B cell (primary cell): ENCODE data around the gene TDRD6. TPM values are rescaled to one million over a fixed set of nuclear protein-coding genes. Genes with fewer than 3 reads are reported as not detected.

ENCODE experiments used
- ATAC-seq: fragments of 200-7000 bp; cut with Tn5 transposase; one replicate; pipeline ENCODE4 v1.10.0; 2021; ENCODE audit warnings: low read depth, mild to moderate bottlenecking, moderate number of reproducible peaks, moderate library complexity
- CTCF ChIA-PET: fragments of 350-600 bp; sonication (Branson Sonifier 250); formaldehyde crosslinking; loops from one replicate; lab custom pipeline; 2021; ENCODE audit warnings: antibody characterized with exemption, inconsistent platforms; lab: Charles Lee
- POLR2A ChIA-PET: fragments of 350-600 bp; sonication (Branson Sonifier 250); formaldehyde crosslinking; loops from one replicate; lab custom pipeline; 2021; ENCODE audit warnings: antibody characterized with exemption; lab: Charles Lee
- DNase-seq: peaks from one replicate; pipeline ENCODE4 v3.0.0; 2013
- H2AFZ ChIP-seq: 2 replicates; pipeline ENCODE4 v1.6.1; 2012; ENCODE audit warnings: mild to moderate bottlenecking, low read depth, low read length; ENCODE audit not compliant: insufficient read depth, poor library complexity, severe bottlenecking
- H3K27ac ChIP-seq, 2 donors: 1 replicate in 1 of 2; 2 replicates in 1 of 2; pipeline ENCODE4 v1.5.1; 2012 to 2013; ENCODE audit warnings: low read length in 2 of 2, mild to moderate bottlenecking in 2 of 2, moderate library complexity in 1 of 2
- H3K27me3 ChIP-seq, 4 experiments: fragments of 200-600 bp in 1 of 4; sonication (generic) in 1 of 4; replicated peaks in 1 of 4; 1 replicate in 2 of 4; 2 replicates in 2 of 4; pipeline versions ENCODE4 v1.6.1 to v1.7.0; 2013 to 2016; ENCODE audit warnings: low read length in 3 of 4, mild to moderate bottlenecking in 2 of 4, mixed read lengths in 1 of 4, moderate library complexity in 1 of 4; ENCODE audit not compliant: insufficient read depth in 4 of 4, control insufficient read depth in 3 of 4; ENCODE audit errors: control extremely low read depth in 1 of 4
- H3K36me3 ChIP-seq, 2 experiments: replicated peaks in 1 of 2; 1 replicate in 1 of 2; 2 replicates in 1 of 2; pipeline versions ENCODE4 v1.6.1 to v1.7.1; 2013; ENCODE audit warnings: low read length in 1 of 2; ENCODE audit not compliant: insufficient read depth in 2 of 2, control insufficient read depth in 1 of 2; ENCODE audit errors: control extremely low read depth in 1 of 2, extremely low read depth in 1 of 2
- H3K4me1 ChIP-seq, 2 donors: fragments of 200-600 bp in 1 of 2; sonication (generic) in 1 of 2; 1 replicate in 1 of 2; 2 replicates in 1 of 2; pipeline versions ENCODE4 v1.5.1 to v1.6.1; 2013 to 2017; ENCODE audit warnings: low read length in 2 of 2; ENCODE audit not compliant: control insufficient read depth in 2 of 2, insufficient read depth in 2 of 2
- H3K4me2 ChIP-seq: replicated peaks from 2 replicates; pipeline ENCODE3; 2012; ENCODE audit warnings: mild to moderate bottlenecking, low read depth, low read length; ENCODE audit not compliant: poor library complexity, severe bottlenecking
- H3K4me3 ChIP-seq, 5 experiments: fragments of 200-600 bp in 1 of 5; sonication (generic) in 1 of 5; 1 replicate in 3 of 5; 2 replicates in 2 of 5; pipeline versions ENCODE4 v1.5.1 to v1.7.0; 2011 to 2016; ENCODE audit warnings: low read length in 4 of 5, mild to moderate bottlenecking in 4 of 5, low read depth in 2 of 5, control low read depth in 1 of 5, moderate library complexity in 1 of 5; ENCODE audit not compliant: insufficient read depth in 1 of 5; ENCODE audit errors: control extremely low read depth in 1 of 5, extremely low read depth in 1 of 5
- H3K79me2 ChIP-seq: fragments of 200-600 bp; sonication (generic); one replicate; pipeline ENCODE4 v1.6.0; 2016; ENCODE audit warnings: low read length; ENCODE audit not compliant: control insufficient read depth, insufficient read depth
- H3K9ac ChIP-seq: fragments of 200-600 bp; sonication (generic); 2 replicates; pipeline ENCODE4 v1.6.1; 2017; ENCODE audit warnings: mild to moderate bottlenecking, low read length, moderate library complexity
- H3K9me3 ChIP-seq, 3 donors: one replicate each; pipeline versions ENCODE4 v1.6.1 to v1.7.1; 2013; ENCODE audit warnings: low read length in 2 of 3; ENCODE audit not compliant: control insufficient read depth in 2 of 3, insufficient read depth in 1 of 3; ENCODE audit errors: control extremely low read depth in 1 of 3
- H4K20me1 ChIP-seq: 2 replicates; pipeline ENCODE4 v1.6.0; 2012; ENCODE audit warnings: mild to moderate bottlenecking, low read length; ENCODE audit not compliant: insufficient read depth, control insufficient read depth, poor library complexity, severe bottlenecking
- H3K27ac Mint-ChIP-seq: one replicate; pipeline ENCODE4 v1.8.0; 2021; ENCODE audit warnings: mixed read lengths
- H3K27me3 Mint-ChIP-seq: one replicate; pipeline ENCODE4 v1.8.0; 2021; ENCODE audit warnings: mixed read lengths
- H3K4me1 Mint-ChIP-seq: one replicate; pipeline ENCODE4 v1.8.0; 2021; ENCODE audit warnings: mixed read lengths
- H3K4me3 Mint-ChIP-seq: one replicate; pipeline ENCODE4 v1.8.0; 2021; ENCODE audit warnings: mixed read lengths
- H3K9me3 Mint-ChIP-seq: one replicate; pipeline ENCODE4 v1.8.0; 2022; ENCODE audit warnings: mixed read lengths; ENCODE audit not compliant: insufficient read depth
- EZH2 ChIP-seq: IDR thresholded peaks from 2 replicates; pipeline ENCODE4 v1.6.1; 2012; ENCODE audit warnings: borderline replicate concordance, low read depth, mild to moderate bottlenecking, moderate library complexity, low read length; ENCODE audit not compliant: insufficient read depth, poor library complexity, severe bottlenecking
- WGBS: methylation state at CpG from one replicate; pipeline ENCODE4 v1.1.5; 2013; ENCODE audit warnings: missing lambda C conversion rate; ENCODE audit not compliant: insufficient coverage; 5-methylcytosine and 5-hydroxymethylcytosine counted together
- intact Hi-C: fragments of 100-400 bp; cut with micrococcal nuclease; formaldehyde crosslinking; loops from one replicate; pipeline ENCODE4 v1.10.0; 2022
- polyA plus RNA-seq: library from polyadenylated mRNA; depleted of rRNA; stranded (reverse); fragments of >200 nt; gene quantifications from 2 replicates; pipeline ENCODE4 v1.2.3, GENCODE V29; 2012
- total RNA-seq, 2 donors: library from RNA; stranded (reverse); fragments of 120-200 nt in 1 of 2; gene quantifications; 1 replicate in 1 of 2; 2 replicates in 1 of 2; pipeline versions ENCODE4 v1.2.3 to v1.2.4, GENCODE V29; 2013 to 2022
- TF ChIP-seq, protein P1 (sequence below): fragments of 200-600 bp; IDR thresholded peaks from one replicate; pipeline ENCODE4 v1.8.0; 2022; ENCODE audit warnings: antibody characterized with exemption, mild to moderate bottlenecking

Gene TDRD6
- total and polyA plus RNA-seq, 2 donors (not counting 1 experiment from before 2014, with no cell fraction given), result 0.01 TPM; not detected in 1

DNA sequence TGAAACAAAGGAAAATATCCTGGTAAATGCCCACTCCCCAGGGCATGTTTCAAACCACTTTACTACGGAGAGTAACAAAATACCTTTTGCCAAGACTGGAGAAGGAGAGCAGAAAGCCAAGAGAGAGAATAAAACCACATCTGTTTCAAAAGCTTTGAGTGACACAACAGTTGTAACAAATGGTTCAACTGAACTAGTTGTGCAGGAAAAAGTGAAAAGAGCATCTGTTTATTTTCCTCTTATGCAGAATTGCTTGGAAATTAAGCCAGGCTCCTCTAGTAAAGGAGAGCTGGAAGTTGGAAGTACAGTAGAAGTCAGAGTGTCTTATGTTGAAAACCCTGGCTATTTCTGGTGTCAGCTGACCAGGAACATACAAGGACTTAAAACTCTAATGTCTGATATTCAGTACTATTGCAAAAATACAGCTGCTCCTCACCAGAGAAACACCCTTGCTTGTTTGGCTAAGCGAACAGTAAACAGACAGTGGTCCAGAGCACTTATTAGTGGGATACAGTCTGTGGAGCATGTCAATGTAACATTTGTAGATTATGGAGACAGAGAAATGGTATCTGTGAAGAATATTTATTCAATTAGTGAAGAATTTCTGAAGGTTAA lies 2.6 kb downstream of the TDRD6 start:
- H3K4me3 ChIP-seq, result no peak overlapping the region
- no peaks in the 10 kb centered on the region for H3K9me3 Mint-ChIP-seq
- no peak overlapping the region for H3K4me2 ChIP-seq
- peaks cover 0 to 17% (median 0%) of the 10 kb centered on the region in 3 donors for H3K9me3 ChIP-seq
- ATAC-seq, result no peak
- H3K27ac ChIP-seq, result no peak overlapping the region
- no peaks in the 10 kb centered on the region for H3K4me1 Mint-ChIP-seq
- no peak overlapping the region for H2AFZ ChIP-seq
- H3K9ac ChIP-seq, result no peak overlapping the region
- ChIA-PET POLR2A (no interaction called here), CTCF (no interaction called here)
- H3K27ac Mint-ChIP-seq, result no peak overlapping the region
- H4K20me1 ChIP-seq, result no peaks in the 10 kb centered on the region
- H3K27me3 Mint-ChIP-seq, result peaks cover 4% of the 10 kb centered on the region
- H3K4me3 Mint-ChIP-seq, result no peak overlapping the region
- DNase-seq, result no peak
- WGBS, result no CpG with 5 or more reads among the region's 2 CpGs
- TF ChIP-seq, protein P1, sequence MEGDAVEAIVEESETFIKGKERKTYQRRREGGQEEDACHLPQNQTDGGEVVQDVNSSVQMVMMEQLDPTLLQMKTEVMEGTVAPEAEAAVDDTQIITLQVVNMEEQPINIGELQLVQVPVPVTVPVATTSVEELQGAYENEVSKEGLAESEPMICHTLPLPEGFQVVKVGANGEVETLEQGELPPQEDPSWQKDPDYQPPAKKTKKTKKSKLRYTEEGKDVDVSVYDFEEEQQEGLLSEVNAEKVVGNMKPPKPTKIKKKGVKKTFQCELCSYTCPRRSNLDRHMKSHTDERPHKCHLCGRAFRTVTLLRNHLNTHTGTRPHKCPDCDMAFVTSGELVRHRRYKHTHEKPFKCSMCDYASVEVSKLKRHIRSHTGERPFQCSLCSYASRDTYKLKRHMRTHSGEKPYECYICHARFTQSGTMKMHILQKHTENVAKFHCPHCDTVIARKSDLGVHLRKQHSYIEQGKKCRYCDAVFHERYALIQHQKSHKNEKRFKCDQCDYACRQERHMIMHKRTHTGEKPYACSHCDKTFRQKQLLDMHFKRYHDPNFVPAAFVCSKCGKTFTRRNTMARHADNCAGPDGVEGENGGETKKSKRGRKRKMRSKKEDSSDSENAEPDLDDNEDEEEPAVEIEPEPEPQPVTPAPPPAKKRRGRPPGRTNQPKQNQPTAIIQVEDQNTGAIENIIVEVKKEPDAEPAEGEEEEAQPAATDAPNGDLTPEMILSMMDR, result no peak
- TF ChIP-seq EZH2, result no peak
- no peaks in the 10 kb centered on the region for H3K4me1 ChIP-seq
- intact Hi-C loops, result no loop called here
- H3K36me3 ChIP-seq, result no peaks in the 10 kb centered on the region
- H3K79me2 ChIP-seq, result no peaks in the 10 kb centered on the region
- H3K27me3 ChIP-seq, result no peaks in the 10 kb centered on the region

DNA sequence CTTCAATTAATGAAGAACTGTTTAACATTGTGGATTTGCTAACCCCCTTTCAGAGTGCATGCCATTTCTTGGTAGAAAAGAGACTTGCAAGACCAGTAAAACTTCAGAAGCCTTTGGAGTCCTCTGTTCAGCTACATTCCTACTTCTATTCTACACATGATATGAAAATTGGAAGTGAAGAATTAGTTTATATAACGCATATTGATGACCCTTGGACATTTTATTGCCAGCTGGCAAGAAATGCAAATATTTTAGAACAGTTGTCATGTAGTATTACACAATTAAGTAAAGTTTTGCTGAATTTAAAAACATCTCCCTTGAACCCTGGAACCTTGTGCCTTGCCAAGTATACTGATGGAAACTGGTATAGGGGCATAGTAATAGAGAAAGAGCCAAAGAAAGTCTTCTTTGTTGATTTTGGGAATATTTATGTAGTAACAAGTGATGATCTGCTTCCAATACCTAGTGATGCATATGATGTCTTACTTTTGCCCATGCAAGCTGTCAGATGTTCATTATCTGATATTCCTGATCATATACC lies 3.3 kb downstream of the TDRD6 start:
- Histone ChIP-seq H3K27ac (no peak overlapping the region), H4K20me1 (no peaks in the 10 kb centered on the region), H3K4me2 (no peak overlapping the region), H3K79me2 (no peaks in the 10 kb centered on the region), H3K27me3 (peaks cover 0 to 5% (median under 1%) of the 10 kb centered on the region in 4 experiments), H3K36me3 (no peaks in the 10 kb centered on the region), H2AFZ (no peak overlapping the region), H3K9me3 (peaks cover 0 to 17% (median 0%) of the 10 kb centered on the region in 3 donors), H3K4me3 (no peak overlapping the region), H3K4me1 (no peaks in the 10 kb centered on the region), H3K9ac (no peak overlapping the region)
- ATAC-seq, result no peak
- DNase-seq, result no peak
- intact Hi-C loops, result no loop called here
- no peaks in the 10 kb centered on the region for H3K4me1 Mint-ChIP-seq
- no peak overlapping the region for H3K4me3 Mint-ChIP-seq
- POLR2A ChIA-PET, result no interaction called here
- no peak overlapping the region for H3K27ac Mint-ChIP-seq
- CTCF ChIA-PET, result no interaction called here
- H3K9me3 Mint-ChIP-seq, result no peaks in the 10 kb centered on the region
- TF ChIP-seq, protein P1, result no peak
- no peak for TF ChIP-seq EZH2
- H3K27me3 Mint-ChIP-seq, result peaks cover 6% of the 10 kb centered on the region
- WGBS, result no CpG with 5 or more reads among the region's 1 CpG
